Endothelial cell of umbilical vein (primary cell): ENCODE data around the gene PSD4. TPM values are rescaled to one million over a fixed set of nuclear protein-coding genes. Genes with fewer than 3 reads are reported as not detected.

Source experiments
- BruUV-seq: library from RNA; stranded (reverse); fragments of 400-500 nt; replicated peaks from 2 replicates; lab custom pipeline; 2021; lab: Mats Ljungman, UMichigan
- CTCF ChIA-PET: fragments of 300-600, 350-600 bp; sonication (Branson Sonifier 250); formaldehyde crosslinking; loops from one replicate; lab custom pipeline; 2021; ENCODE audit warnings: antibody characterized with exemption, inconsistent platforms; lab: Charles Lee
- POLR2A ChIA-PET: fragments of 300-600, 350-600 bp; sonication (Branson Sonifier 250); formaldehyde crosslinking; loops from one replicate; lab custom pipeline; 2021; ENCODE audit warnings: antibody characterized with exemption, inconsistent platforms; lab: Charles Lee
- DNase-seq: peaks from one replicate; pipeline ENCODE4 v3.0.0-alpha.2; 2011; ENCODE audit warnings: low read depth, low spot score
- FAIRE-seq: peaks from 2 replicates; lab custom pipeline; 2011; peaks lifted over from hg19 to GRCh38; lab: Jason Lieb, UNC
- H2AFZ ChIP-seq: 2 replicates; pipeline ENCODE4 v1.6.0; 2012; ENCODE audit warnings: low read depth, low read length, control low read depth, inconsistent platforms
- H3K27ac ChIP-seq: 2 replicates; pipeline ENCODE4 v1.5.1; 2011; ENCODE audit warnings: low read depth, mild to moderate bottlenecking, control low read depth, low read length, moderate library complexity; ENCODE audit not compliant: insufficient read depth
- H3K27me3 ChIP-seq, 2 experiments: 2 replicates each; pipeline versions ENCODE4 v1.6.0 to v1.6.1; 2011; ENCODE audit warnings: low read length in 2 of 2, mixed read lengths in 1 of 2; ENCODE audit not compliant: control insufficient read depth in 2 of 2, insufficient read depth in 2 of 2
- H3K36me3 ChIP-seq, 2 experiments: 2 replicates in 1 of 2; 3 replicates in 1 of 2; pipeline ENCODE4 v1.5.1; 2011; ENCODE audit warnings: low read length in 2 of 2, mild to moderate bottlenecking in 1 of 2, moderate library complexity in 1 of 2; ENCODE audit not compliant: control insufficient read depth in 2 of 2, insufficient read depth in 2 of 2; ENCODE audit errors: extremely low read depth in 1 of 2
- H3K4me1 ChIP-seq: 3 replicates; pipeline ENCODE4 v1.5.1; 2011; ENCODE audit warnings: mild to moderate bottlenecking, low read length; ENCODE audit not compliant: control insufficient read depth, insufficient read depth; ENCODE audit errors: extremely low read depth
- H3K4me2 ChIP-seq: 2 replicates; pipeline ENCODE4 v1.6.1; 2011; ENCODE audit warnings: low read length, control low read depth, mixed read lengths; ENCODE audit not compliant: insufficient read depth
- H3K4me3 ChIP-seq, 3 experiments: fragments of 200-600 bp in 1 of 3; sonication (generic), shearing (Covaris generic) in 1 of 3; replicated peaks in 1 of 3; 2 replicates each; pipeline ENCODE4 v1.5.1; 2011 to 2016; ENCODE audit warnings: control low read depth in 3 of 3, low read length in 3 of 3, mild to moderate bottlenecking in 2 of 3, inconsistent platforms in 1 of 3, low read depth in 1 of 3, moderate library complexity in 1 of 3; ENCODE audit not compliant: insufficient read depth in 1 of 3
- H3K79me2 ChIP-seq: 2 replicates; pipeline ENCODE4 v1.6.0; 2012; ENCODE audit warnings: low read length, inconsistent platforms; ENCODE audit not compliant: control insufficient read depth, insufficient read depth
- H3K9ac ChIP-seq: replicated peaks from 2 replicates; pipeline ENCODE3; 2011; ENCODE audit warnings: low read length, control low read depth; ENCODE audit not compliant: insufficient read depth; ENCODE audit errors: extremely low read depth
- H3K9me1 ChIP-seq: replicated peaks from 3 replicates; pipeline ENCODE4 v1.6.0; 2011; ENCODE audit warnings: mild to moderate bottlenecking, low read length; ENCODE audit not compliant: control insufficient read depth, insufficient read depth; ENCODE audit errors: extremely low read depth
- H3K9me3 ChIP-seq: replicated peaks from 2 replicates; pipeline ENCODE4 v1.5.1; 2012; ENCODE audit warnings: low read length, inconsistent platforms; ENCODE audit not compliant: control insufficient read depth, insufficient read depth
- H4K20me1 ChIP-seq: replicated peaks from 2 replicates; pipeline ENCODE3; 2011; ENCODE audit warnings: mild to moderate bottlenecking, low read length; ENCODE audit not compliant: control insufficient read depth, insufficient read depth; ENCODE audit errors: extremely low read depth
- EZH2 ChIP-seq: IDR thresholded peaks from 2 replicates; pipeline ENCODE4 v1.6.1; 2012; ENCODE audit warnings: borderline replicate concordance, low read depth, mild to moderate bottlenecking, moderate library complexity, low read length, inconsistent platforms; ENCODE audit not compliant: severe bottlenecking
- FOS ChIP-seq: IDR thresholded peaks from 2 replicates; pipeline ENCODE4 v1.6.1; 2011; ENCODE audit warnings: mild to moderate bottlenecking, low read length, moderate library complexity, borderline replicate concordance; ENCODE audit not compliant: insufficient read depth
- JUN ChIP-seq: IDR thresholded peaks from 2 replicates; pipeline ENCODE4 v1.6.1; 2011; ENCODE audit warnings: borderline replicate concordance, low read depth; ENCODE audit not compliant: insufficient read length, insufficient read depth
- MYC ChIP-seq: IDR thresholded peaks from one replicate; pipeline ENCODE4 v1.6.1; 2011; ENCODE audit warnings: mild to moderate bottlenecking, low read depth, low read length
- POLR2A ChIP-seq: IDR thresholded peaks from 2 replicates; pipeline ENCODE4 v1.6.1; 2012; ENCODE audit warnings: low read depth, mild to moderate bottlenecking, control low read depth, low read length
- POLR2AphosphoS5 ChIP-seq: IDR thresholded peaks from 2 replicates; pipeline ENCODE4 v1.6.1; 2012; ENCODE audit warnings: low read depth, mild to moderate bottlenecking, control low read depth, low read length, moderate library complexity; ENCODE audit not compliant: insufficient read depth
- dilution Hi-C: fragments of 300-500 bp; cut with MboI; formaldehyde crosslinking; loops from one replicate; pipeline ENCODE4 v1.15.0; 2019; ENCODE audit warnings: low sequenced_read_pairs; ENCODE audit not compliant: extremely low pct_ligation_motif_present
- intact Hi-C: fragments of 100-400 bp; cut with micrococcal nuclease; formaldehyde crosslinking; loops from one replicate; pipeline ENCODE4 v1.10.0; 2022
- polyA plus RNA-seq, 4 experiments: library from polyadenylated mRNA; depleted of rRNA in 3 of 4; stranded (reverse) in 3 of 4; unstranded in 1 of 4; fragments of >200 nt; gene quantifications; 2 replicates each; pipeline versions ENCODE4 v1.2.1 to v1.2.3, GENCODE V29; 2011 to 2012; ENCODE audit warnings: missing spikeins in 1 of 4
- total RNA-seq: library from RNA; stranded (reverse); gene quantifications from 2 replicates; pipeline ENCODE4 v1.2.3, GENCODE V29; 2021
- TF ChIP-seq, protein P1 (sequence below), 2 donors: IDR thresholded peaks; 1 replicate in 1 of 2; 2 replicates in 1 of 2; pipeline ENCODE4 v1.5.1; 2011; ENCODE audit warnings: low read length in 2 of 2, mild to moderate bottlenecking in 2 of 2, moderate library complexity in 2 of 2, control low read depth in 1 of 2, inconsistent platforms in 1 of 2, low read depth in 1 of 2; ENCODE audit not compliant: insufficient read depth in 1 of 2; ENCODE audit errors: extremely low read depth in 1 of 2
- TF ChIP-seq, protein P2 (sequence below): IDR thresholded peaks from 2 replicates; pipeline ENCODE4 v1.6.1; 2011; ENCODE audit not compliant: insufficient read depth, insufficient read length

Gene PSD4
- total and polyA plus RNA-seq, 2 donors (not counting 3 experiments of a cell fraction or from before 2014, with no cell fraction given): 0.01 to 0.24 TPM

GRCh38 chr2:113198048-113198789, 24.4 kb downstream of the PSD4 start:
- Histone ChIP-seq H3K9ac (no peak overlapping the region), H2AFZ (peak overlapping the region; percentile 99), H3K36me3 (no peaks in the 10 kb centered on the region), H3K9me1 (no peaks in the 10 kb centered on the region), H4K20me1 (no peaks in the 10 kb centered on the region), H3K27me3 (peaks cover 0 to 1% of the 10 kb centered on the region in 2 experiments), H3K4me1 (peaks cover 6% of the 10 kb centered on the region), H3K27ac (no peak overlapping the region), H3K9me3 (no peaks in the 10 kb centered on the region), H3K4me3 (peak overlapping the region in 2 of 3 experiments; percentile 37 to 55), H3K79me2 (no peaks in the 10 kb centered on the region), H3K4me2 (peak overlapping the region; percentile 85)
- DNase-seq (no peak), FAIRE-seq (no peak)
- no peak for TF ChIP-seq MYC
- BruUV-seq: no TSS peak
- ChIA-PET CTCF (interaction anchor here (0.6 to 20.2 kb wide), 42 partner anchors 8 to 192 kb away, joined by 3 to 310 read pairs (median 6); partner anchors contain the start of genes PAX8 and PSD4), POLR2A (interaction anchor here (0.6 kb wide), 1 partner anchor 14 kb away, joined by 5 read pairs; no protein-coding TSS in a partner anchor)
- dilution Hi-C loops (no loop called here), intact Hi-C loops (loop anchor here (1.0 to 2.0 kb wide), 2 partner anchors 35 to 118 kb away; no protein-coding TSS in a partner anchor)

DNA sequence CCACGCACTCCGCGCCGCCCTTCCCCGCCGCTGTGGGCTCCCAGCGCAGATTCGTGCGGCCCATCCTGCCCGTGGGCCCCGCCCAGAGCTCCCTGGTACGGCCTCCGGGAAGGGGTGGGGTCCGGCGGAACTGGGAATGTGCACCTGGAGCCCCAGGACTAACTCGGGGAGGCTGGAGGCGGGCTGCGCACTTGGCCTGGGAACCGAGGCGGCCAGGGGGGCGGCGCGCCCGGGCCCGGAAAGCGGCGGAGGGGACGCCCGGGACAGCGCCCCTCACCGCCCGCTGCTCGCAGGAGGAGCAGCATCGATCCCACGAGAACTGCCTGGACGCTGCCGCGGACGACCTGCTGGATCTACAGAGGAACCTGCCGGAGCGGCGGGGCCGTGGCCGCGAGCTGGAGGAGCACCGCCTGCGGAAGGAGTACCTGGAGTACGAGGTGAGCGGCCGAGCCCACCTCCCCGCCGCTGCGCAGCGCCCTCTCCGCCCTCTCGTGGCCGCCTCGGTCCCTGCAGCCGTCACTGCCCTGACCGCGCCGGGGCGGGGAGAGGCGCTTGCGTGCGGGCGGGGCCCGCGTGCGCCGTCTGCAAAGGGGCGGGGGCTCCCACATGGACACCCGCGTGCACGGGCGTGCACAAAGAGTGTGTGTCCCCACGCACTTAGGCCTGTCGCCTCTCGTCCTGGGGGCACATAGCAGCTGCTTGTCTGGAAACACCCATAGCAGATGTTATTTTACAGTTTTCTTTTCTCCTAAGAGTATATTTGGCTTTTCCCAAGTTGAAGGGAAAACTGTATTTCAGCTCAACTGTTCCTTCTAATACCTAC, 25.2 kb downstream of the PSD4 start:
- Histone ChIP-seq H3K27ac (no peak overlapping the region), H3K9me3 (no peaks in the 10 kb centered on the region), H4K20me1 (no peaks in the 10 kb centered on the region), H3K27me3 (peaks cover 0 to 1% of the 10 kb centered on the region in 2 experiments), H3K4me2 (peak overlapping the region; percentile 85), H3K36me3 (no peaks in the 10 kb centered on the region), H3K4me3 (peak overlapping the region; percentile 37 to 57 (median 55)), H3K9me1 (no peaks in the 10 kb centered on the region), H3K4me1 (peaks cover 6% of the 10 kb centered on the region), H2AFZ (peak overlapping the region; percentile 99), H3K79me2 (no peaks in the 10 kb centered on the region), H3K9ac (peak overlapping the region; percentile 30)
- DNase-seq (peak; percentile 62), FAIRE-seq (peak; percentile 87)
- CTCF ChIA-PET: interaction anchor here (0.6 to 20.2 kb wide), 42 partner anchors 8 to 191 kb away, joined by 3 to 310 read pairs (median 6); partner anchors contain the start of genes PAX8 and PSD4
- POLR2A ChIA-PET: interaction anchor here (0.6 kb wide), 1 partner anchor 14 kb away, joined by 5 read pairs; no protein-coding TSS in a partner anchor
- dilution Hi-C loops: no loop called here
- TF ChIP-seq MYC (peak; percentile 15), JUN (no peak), POLR2AphosphoS5 (peak; percentile 34), FOS (no peak), POLR2A (no peak), EZH2 (no peak)
- TF ChIP-seq, protein P1, sequence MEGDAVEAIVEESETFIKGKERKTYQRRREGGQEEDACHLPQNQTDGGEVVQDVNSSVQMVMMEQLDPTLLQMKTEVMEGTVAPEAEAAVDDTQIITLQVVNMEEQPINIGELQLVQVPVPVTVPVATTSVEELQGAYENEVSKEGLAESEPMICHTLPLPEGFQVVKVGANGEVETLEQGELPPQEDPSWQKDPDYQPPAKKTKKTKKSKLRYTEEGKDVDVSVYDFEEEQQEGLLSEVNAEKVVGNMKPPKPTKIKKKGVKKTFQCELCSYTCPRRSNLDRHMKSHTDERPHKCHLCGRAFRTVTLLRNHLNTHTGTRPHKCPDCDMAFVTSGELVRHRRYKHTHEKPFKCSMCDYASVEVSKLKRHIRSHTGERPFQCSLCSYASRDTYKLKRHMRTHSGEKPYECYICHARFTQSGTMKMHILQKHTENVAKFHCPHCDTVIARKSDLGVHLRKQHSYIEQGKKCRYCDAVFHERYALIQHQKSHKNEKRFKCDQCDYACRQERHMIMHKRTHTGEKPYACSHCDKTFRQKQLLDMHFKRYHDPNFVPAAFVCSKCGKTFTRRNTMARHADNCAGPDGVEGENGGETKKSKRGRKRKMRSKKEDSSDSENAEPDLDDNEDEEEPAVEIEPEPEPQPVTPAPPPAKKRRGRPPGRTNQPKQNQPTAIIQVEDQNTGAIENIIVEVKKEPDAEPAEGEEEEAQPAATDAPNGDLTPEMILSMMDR (IDR thresholded peaks at IDR 0.05; ENCODE audit: extremely low read depth in 1 of 2, insufficient read depth in 1 of 2, low read depth in 1 of 2, low read length in 2 of 2): peak; percentile 89 to 91
- TF ChIP-seq, protein P2, sequence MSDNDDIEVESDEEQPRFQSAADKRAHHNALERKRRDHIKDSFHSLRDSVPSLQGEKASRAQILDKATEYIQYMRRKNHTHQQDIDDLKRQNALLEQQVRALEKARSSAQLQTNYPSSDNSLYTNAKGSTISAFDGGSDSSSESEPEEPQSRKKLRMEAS: no peak
- intact Hi-C loops: loop anchor here (1.0 to 2.0 kb wide), 4 partner anchors 36 to 119 kb away; no protein-coding TSS in a partner anchor
- BruUV-seq: no TSS peak
